CD4-positive, alpha-beta T cell (primary cell): ENCODE measurements around the gene KCNH2. TPM values are rescaled to one million over a fixed set of nuclear protein-coding genes. Genes with fewer than 3 reads are reported as not detected.
A peak's percentile ranks its signal among the peaks of the same experiment; 100 is the strongest.

Experiments used
- ATAC-seq: fragments of 200-7000 bp; cut with Tn5 transposase; one replicate; pipeline ENCODE4 v1.10.0; 2022; ENCODE audit warnings: mild to moderate bottlenecking; ENCODE audit not compliant: poor library complexity
- CTCF ChIA-PET: fragments of 350-600 bp; sonication (Branson Sonifier 250); formaldehyde crosslinking; loops from one replicate; lab custom pipeline; 2021; ENCODE audit warnings: antibody characterized with exemption, inconsistent platforms; lab: Charles Lee
- POLR2A ChIA-PET: fragments of 350-600 bp; sonication (Branson Sonifier 250); formaldehyde crosslinking; loops from one replicate; lab custom pipeline; 2021; ENCODE audit warnings: antibody characterized with exemption, inconsistent platforms; lab: Charles Lee
- DNase-seq, 14 experiments: peaks; one replicate each; pipeline ENCODE4 v3.0.0-alpha.2; 2013 to 2020; ENCODE audit warnings: mixed read lengths in 2 of 14
- H3K27ac ChIP-seq, 2 donors: one replicate each; pipeline versions ENCODE4 v1.5.1 to v1.7.0; 2013; ENCODE audit warnings: low read length in 2 of 2, low read depth in 1 of 2, mild to moderate bottlenecking in 1 of 2
- H3K27me3 ChIP-seq, 2 experiments: 1 replicate in 1 of 2; 2 replicates in 1 of 2; pipeline versions ENCODE4 v1.6.1 to v1.7.0; 2013; ENCODE audit warnings: low read length in 2 of 2, control low read depth in 1 of 2, mild to moderate bottlenecking in 1 of 2, moderate library complexity in 1 of 2; ENCODE audit not compliant: insufficient read depth in 2 of 2, control insufficient read depth in 1 of 2
- H3K36me3 ChIP-seq: one replicate; pipeline ENCODE4 v1.6.1; 2013; ENCODE audit warnings: low read length, control low read depth; ENCODE audit not compliant: insufficient read depth
- H3K4me1 ChIP-seq: one replicate; pipeline ENCODE4 v1.6.1; 2013; ENCODE audit warnings: low read length, control low read depth; ENCODE audit not compliant: insufficient read depth
- H3K4me3 ChIP-seq: one replicate; pipeline ENCODE4 v1.5.1; 2013; ENCODE audit warnings: mild to moderate bottlenecking, low read length, moderate library complexity
- H3K9me3 ChIP-seq, 2 experiments: 1 replicate in 1 of 2; 2 replicates in 1 of 2; pipeline versions ENCODE4 v1.6.1 to v1.7.0; 2013; ENCODE audit warnings: low read length in 2 of 2, mild to moderate bottlenecking in 2 of 2, control low read depth in 1 of 2, moderate library complexity in 1 of 2; ENCODE audit not compliant: control insufficient read depth in 1 of 2, insufficient read depth in 1 of 2
- H3K27ac Mint-ChIP-seq: one replicate; pipeline ENCODE4 v1.8.0; 2020; ENCODE audit warnings: mixed read lengths
- H3K27me3 Mint-ChIP-seq: one replicate; pipeline ENCODE4 v1.8.0; 2021; ENCODE audit warnings: mixed read lengths
- H3K36me3 Mint-ChIP-seq: one replicate; pipeline ENCODE4 v1.8.0; 2021; ENCODE audit warnings: low read depth, mixed read lengths
- H3K4me1 Mint-ChIP-seq: one replicate; pipeline ENCODE4 v1.8.0; 2021; ENCODE audit warnings: low read depth, mixed read lengths
- H3K4me3 Mint-ChIP-seq: one replicate; pipeline ENCODE4 v1.8.0; 2020; ENCODE audit warnings: mild to moderate bottlenecking, mixed read lengths
- H3K9me3 Mint-ChIP-seq: one replicate; pipeline ENCODE4 v1.8.0; 2020; ENCODE audit warnings: mixed read lengths
- intact Hi-C, 2 experiments: fragments of 100-400 bp; cut with DNase I in 1 of 2; cut with micrococcal nuclease in 1 of 2; formaldehyde crosslinking; loops; one replicate each; pipeline versions ENCODE4 v1.15.1 to v1.9.0; 2023 to 2025; cut with DNase I, micrococcal nuclease
- total RNA-seq, 174 experiments: library from RNA in 2 of 174; stranded (reverse) in 2 of 174; gene quantifications; one replicate each; pipeline ENCODE4 v1.2.3 and lab custom pipeline; 2021 to 2026
- TF ChIP-seq, protein P1 (sequence below): fragments of 200-600 bp; IDR thresholded peaks from one replicate; pipeline ENCODE4 v1.8.0; 2022; ENCODE audit warnings: antibody characterized with exemption, mild to moderate bottlenecking

KCNH2 gene
- total RNA-seq, 2 experiments from 2014 or later: 1.9 to 2.3 TPM

DNA sequence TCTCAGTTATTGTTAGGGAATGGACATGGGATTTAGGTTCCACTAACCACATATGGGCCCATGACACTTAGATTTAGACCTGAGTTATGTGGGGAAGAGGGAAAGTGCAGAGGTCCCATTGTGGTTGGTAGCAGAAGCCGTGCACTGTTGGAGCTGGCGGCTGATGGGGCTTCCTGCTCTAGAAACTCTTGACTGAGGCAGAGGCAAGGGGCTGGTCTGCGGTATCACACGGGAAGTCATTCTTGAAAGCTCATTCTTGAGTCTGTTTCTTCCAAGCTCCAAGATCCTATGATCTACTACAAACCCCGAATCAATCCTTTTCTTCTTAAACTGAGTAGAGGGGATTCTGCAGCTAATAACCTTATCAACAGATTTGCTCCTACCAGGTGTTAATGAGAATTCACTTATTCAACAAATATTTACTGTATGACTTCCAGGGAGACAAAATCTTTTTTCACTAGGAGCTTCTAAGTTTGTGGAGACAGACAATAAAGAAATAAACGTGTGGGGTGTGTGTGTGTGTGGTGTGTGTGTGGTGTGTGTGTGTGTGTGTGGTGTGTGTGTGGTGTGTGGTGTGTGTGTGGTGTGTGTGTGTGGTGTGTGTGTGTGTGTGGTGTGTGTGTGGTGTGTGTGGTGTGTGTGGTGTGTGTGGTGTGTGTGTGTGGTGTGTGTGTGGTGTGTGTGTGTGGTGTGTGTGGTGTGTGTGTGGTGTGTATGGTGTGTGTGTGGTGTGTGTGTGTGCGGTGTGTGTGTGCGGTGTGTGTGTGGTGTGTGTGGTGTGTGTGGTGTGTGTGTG, 68.7 kb downstream of the KCNH2 start:
- TF ChIP-seq, protein P1, sequence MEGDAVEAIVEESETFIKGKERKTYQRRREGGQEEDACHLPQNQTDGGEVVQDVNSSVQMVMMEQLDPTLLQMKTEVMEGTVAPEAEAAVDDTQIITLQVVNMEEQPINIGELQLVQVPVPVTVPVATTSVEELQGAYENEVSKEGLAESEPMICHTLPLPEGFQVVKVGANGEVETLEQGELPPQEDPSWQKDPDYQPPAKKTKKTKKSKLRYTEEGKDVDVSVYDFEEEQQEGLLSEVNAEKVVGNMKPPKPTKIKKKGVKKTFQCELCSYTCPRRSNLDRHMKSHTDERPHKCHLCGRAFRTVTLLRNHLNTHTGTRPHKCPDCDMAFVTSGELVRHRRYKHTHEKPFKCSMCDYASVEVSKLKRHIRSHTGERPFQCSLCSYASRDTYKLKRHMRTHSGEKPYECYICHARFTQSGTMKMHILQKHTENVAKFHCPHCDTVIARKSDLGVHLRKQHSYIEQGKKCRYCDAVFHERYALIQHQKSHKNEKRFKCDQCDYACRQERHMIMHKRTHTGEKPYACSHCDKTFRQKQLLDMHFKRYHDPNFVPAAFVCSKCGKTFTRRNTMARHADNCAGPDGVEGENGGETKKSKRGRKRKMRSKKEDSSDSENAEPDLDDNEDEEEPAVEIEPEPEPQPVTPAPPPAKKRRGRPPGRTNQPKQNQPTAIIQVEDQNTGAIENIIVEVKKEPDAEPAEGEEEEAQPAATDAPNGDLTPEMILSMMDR: no peak
- DNase-seq (peak in 12 of 14 experiments; percentile 12 to 70 (median 42)), ATAC-seq (peak; percentile 96)
- ChIA-PET CTCF (interaction anchor here (0.8 to 2.2 kb wide), 2 partner anchors 11 to 109 kb away, joined by 4 to 7 read pairs; no protein-coding TSS in a partner anchor), POLR2A (interaction anchor here (0.7 to 0.9 kb wide), 3 partner anchors 29 to 119 kb away, joined by 3 read pairs; partner anchors contain the start of gene ABCB8)
- Mint-ChIP-seq H3K9me3 (no peaks in the 10 kb centered on the region), H3K4me3 (no peak overlapping the region), H3K27ac (no peak overlapping the region), H3K27me3 (peaks cover 8% of the 10 kb centered on the region), H3K4me1 (peaks cover 18% of the 10 kb centered on the region), H3K36me3 (no peaks in the 10 kb centered on the region)
- Histone ChIP-seq H3K4me3 (no peak overlapping the region), H3K36me3 (no peaks in the 10 kb centered on the region), H3K4me1 (peaks cover 15% of the 10 kb centered on the region), H3K27me3 (no peaks in the 10 kb centered on the region), H3K9me3 (no peaks in the 10 kb centered on the region), H3K27ac (no peak overlapping the region)
- intact Hi-C loops: loop anchor here in 1 of 2 experiments (5.0 kb wide), 1 partner anchor 48 kb away; no protein-coding TSS in a partner anchor

DNA sequence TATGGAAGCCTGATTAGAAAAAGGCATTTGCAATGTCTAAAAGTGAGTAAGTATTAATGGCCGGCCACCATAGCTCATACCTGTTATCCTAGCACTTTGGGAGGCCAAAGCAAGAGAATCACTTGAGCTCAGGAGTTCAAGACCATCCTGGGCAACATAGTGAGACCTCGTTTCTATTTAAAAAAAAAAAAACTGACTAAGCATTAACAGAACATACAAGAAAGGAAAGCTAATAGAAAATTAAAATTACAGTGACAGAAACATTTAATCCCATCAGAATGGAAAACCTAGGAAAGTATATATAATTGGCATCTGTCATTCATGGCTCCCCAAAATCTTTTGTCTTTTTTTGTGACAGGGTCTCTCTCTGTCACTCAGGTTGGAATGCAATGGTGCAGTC, 69.9 kb downstream of the KCNH2 start:
- H3K36me3 ChIP-seq: no peaks in the 10 kb centered on the region
- peaks cover 18% of the 10 kb centered on the region for H3K4me1 ChIP-seq
- Mint-ChIP-seq H3K4me3 (no peak overlapping the region), H3K27me3 (peaks cover 15% of the 10 kb centered on the region), H3K9me3 (no peaks in the 10 kb centered on the region), H3K36me3 (no peaks in the 10 kb centered on the region), H3K27ac (no peak overlapping the region), H3K4me1 (peaks cover 18% of the 10 kb centered on the region)
- peaks cover 0 to 2% of the 10 kb centered on the region in 2 experiments for H3K27me3 ChIP-seq
- no peaks in the 10 kb centered on the region for H3K9me3 ChIP-seq
- ChIA-PET CTCF (interaction anchor here (2.2 kb wide), 1 partner anchor 10 kb away, joined by 7 read pairs; no protein-coding TSS in a partner anchor), POLR2A (interaction anchor here (0.9 kb wide), 1 partner anchor 32 kb away, joined by 3 read pairs; no protein-coding TSS in a partner anchor)
- intact Hi-C loops: loop anchor here in 1 of 2 experiments (5.0 kb wide), 1 partner anchor 49 kb away; no protein-coding TSS in a partner anchor
- no peak overlapping the region for H3K27ac ChIP-seq
- no peak overlapping the region for H3K4me3 ChIP-seq
- no peak for DNase-seq
- TF ChIP-seq, protein P1: no peak
- ATAC-seq: no peak

DNA sequence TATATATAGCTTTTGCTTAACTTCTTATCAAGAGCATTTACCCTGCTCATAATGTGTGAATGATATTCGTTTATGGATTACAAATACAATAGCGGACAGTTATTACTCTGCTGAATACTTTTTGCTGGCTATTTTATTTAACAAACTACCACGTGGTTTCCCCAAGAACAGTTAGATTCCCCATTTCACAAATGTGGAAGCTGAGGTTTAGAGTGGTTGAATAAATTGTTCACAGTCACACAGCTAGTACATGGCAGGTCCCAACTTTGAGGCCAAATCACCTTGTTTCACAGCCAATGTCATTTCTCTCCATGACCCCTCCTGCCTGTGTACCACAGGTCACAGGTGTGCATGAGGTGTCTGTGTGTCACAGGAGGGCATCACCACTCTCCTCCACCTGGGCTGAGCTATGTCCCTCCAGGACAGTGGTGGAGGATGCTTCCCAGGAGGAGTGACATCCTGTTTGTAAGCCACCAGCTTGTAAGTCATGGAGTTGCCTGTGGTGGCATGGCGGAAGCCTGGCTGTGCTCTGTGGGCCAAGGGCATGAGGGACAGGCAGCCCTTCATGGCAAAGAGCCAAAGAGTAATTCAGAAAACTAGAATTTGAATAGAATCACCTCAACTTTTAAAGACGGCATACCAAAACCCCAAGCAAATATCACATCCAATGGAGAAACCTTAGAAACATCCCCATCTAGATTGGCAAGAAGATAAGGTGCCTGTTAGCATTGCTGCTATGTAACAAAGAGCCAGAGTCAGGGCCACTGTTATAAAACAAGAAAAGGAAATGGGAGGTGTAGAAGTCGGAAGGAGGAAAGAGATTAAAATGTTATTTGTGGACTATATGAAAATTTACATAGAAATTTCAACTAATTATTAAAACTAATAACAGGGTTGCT, 73.9 kb downstream of the KCNH2 start:
- peaks cover 39% of the 10 kb centered on the region for H3K27me3 Mint-ChIP-seq
- intact Hi-C loops: no loop called here
- H3K36me3 Mint-ChIP-seq: no peaks in the 10 kb centered on the region
- TF ChIP-seq, protein P1: no peak
- H3K4me1 Mint-ChIP-seq: peaks cover 9% of the 10 kb centered on the region
- H3K9me3 Mint-ChIP-seq: no peaks in the 10 kb centered on the region
- ChIA-PET POLR2A (no interaction called here), CTCF (no interaction called here)
- Histone ChIP-seq H3K4me3 (no peak overlapping the region), H3K27ac (no peak overlapping the region), H3K36me3 (no peaks in the 10 kb centered on the region), H3K9me3 (no peaks in the 10 kb centered on the region), H3K27me3 (peaks cover 0 to 12% of the 10 kb centered on the region in 2 experiments), H3K4me1 (peaks cover 12% of the 10 kb centered on the region)
- DNase-seq (no peak), ATAC-seq (no peak)
- no peak overlapping the region for H3K4me3 Mint-ChIP-seq
- H3K27ac Mint-ChIP-seq: no peak overlapping the region
